Measurements from ENCODE around the gene TTC9. TPM values are rescaled to one million over a fixed set of nuclear protein-coding genes. Genes with fewer than 3 reads are reported as not detected.

Gene TTC9
- total RNA-seq, 2 donors from 2014 or later = 3.2 to 6.7 TPM

DNA sequence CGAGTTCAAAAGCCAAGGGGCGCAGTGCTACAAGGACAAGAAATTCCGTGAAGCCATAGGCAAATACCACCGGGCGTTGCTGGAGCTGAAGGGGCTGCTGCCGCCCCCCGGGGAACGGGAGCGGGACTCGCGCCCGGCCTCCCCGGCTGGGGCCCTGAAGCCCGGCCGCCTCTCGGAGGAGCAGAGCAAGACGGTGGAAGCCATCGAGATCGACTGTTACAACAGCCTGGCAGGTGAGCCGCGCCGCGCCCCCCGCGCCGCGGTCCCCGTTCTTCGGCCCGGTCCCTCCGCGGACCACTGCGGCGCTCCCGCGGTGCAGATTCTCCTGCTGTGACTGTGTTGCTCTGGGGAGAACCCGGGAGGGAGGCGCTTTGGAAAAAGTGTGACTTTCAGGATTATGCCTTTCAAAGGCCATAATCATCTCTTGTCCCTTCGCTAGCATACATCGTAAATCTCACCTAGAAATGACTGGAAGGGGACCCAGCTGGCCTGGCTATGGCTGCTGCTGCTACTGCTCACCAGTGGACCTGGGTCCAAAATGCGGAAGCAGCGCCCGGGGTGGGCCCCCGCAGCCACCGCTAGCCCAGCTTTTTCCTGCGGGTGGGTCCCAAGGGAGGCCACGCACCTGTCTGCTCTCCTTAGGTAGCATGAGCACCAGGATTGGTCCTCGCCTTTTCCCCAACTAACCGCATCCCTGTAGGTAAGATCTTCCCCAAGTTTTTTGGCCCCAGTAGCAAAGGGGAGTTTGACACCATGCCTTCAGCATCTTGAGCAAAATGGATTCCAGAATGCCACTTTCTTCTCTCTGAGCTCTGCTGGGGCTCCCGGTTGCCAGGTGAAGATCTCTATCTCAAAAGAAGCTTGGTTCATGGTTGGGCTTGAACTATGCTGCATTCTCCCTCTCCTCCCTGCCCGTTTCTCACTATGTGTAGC, 853 bp downstream of the TTC9 start:
- Histone ChIP-seq H3K4me1 (replicated peaks) (no peaks in the 10 kb centered on the region), H3K9me3 (no peaks in the 10 kb centered on the region), H3K36me3 (no peaks in the 10 kb centered on the region), H3K27me3 (replicated peaks; ENCODE audit: insufficient read depth) (no peaks in the 10 kb centered on the region), H3K4me3 (peak overlapping the region; percentile 60 to 66), H3K27ac (peak overlapping the region; percentile 42 to 47)
- WGBS = 3% methylated on average over 49 of the region's 51 CpGs
- intact Hi-C loops (cut with DNase I) = loop anchor here (10.0 kb wide), 1 partner anchor 172 kb away; no protein-coding TSS in a partner anchor
- TF ChIP-seq POLR2AphosphoS5 (IDR thresholded peaks at IDR 0.05) (no peak), POLR2A (IDR thresholded peaks at IDR 0.05) (no peak)
- TF ChIP-seq, protein P1, sequence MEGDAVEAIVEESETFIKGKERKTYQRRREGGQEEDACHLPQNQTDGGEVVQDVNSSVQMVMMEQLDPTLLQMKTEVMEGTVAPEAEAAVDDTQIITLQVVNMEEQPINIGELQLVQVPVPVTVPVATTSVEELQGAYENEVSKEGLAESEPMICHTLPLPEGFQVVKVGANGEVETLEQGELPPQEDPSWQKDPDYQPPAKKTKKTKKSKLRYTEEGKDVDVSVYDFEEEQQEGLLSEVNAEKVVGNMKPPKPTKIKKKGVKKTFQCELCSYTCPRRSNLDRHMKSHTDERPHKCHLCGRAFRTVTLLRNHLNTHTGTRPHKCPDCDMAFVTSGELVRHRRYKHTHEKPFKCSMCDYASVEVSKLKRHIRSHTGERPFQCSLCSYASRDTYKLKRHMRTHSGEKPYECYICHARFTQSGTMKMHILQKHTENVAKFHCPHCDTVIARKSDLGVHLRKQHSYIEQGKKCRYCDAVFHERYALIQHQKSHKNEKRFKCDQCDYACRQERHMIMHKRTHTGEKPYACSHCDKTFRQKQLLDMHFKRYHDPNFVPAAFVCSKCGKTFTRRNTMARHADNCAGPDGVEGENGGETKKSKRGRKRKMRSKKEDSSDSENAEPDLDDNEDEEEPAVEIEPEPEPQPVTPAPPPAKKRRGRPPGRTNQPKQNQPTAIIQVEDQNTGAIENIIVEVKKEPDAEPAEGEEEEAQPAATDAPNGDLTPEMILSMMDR (IDR thresholded peaks at IDR 0.05) = no peak
- DNase-seq (ENCODE audit: low spot score) = no peak

DNA sequence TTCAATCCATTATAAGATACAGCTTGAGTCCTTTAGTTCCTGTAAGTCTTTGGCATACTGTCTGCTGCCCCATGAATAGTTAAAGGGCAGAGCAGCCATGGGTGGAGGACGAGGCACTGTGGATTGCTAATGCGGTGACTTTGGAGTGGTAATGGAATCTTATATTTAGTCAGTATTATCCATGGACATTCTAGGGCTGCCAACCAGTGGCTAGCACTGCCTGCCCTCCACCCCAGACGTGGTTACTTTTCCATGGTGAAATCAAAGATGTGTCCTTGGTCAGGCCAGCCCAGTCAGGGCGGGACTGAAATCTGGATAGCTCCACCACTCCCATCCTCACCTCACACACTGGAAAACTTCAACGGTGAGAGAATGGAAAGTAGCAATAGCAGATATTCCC, 2.3 kb downstream of the TTC9 start:
- no peak for DNase-seq (ENCODE audit: low spot score)
- H3K27me3 ChIP-seq (replicated peaks; ENCODE audit: insufficient read depth) = no peaks in the 10 kb centered on the region
- no peaks in the 10 kb centered on the region for H3K4me1 ChIP-seq (replicated peaks)
- no peaks in the 10 kb centered on the region for H3K36me3 ChIP-seq
- no peaks in the 10 kb centered on the region for H3K9me3 ChIP-seq
- no peak overlapping the region for H3K27ac ChIP-seq
- H3K4me3 ChIP-seq = no peak overlapping the region
- intact Hi-C loops (cut with DNase I) = loop anchor here (10.0 kb wide), 1 partner anchor 171 kb away; no protein-coding TSS in a partner anchor
- 75% methylated on average over 5 of the region's 5 CpGs for WGBS
- TF ChIP-seq POLR2AphosphoS5 (IDR thresholded peaks at IDR 0.05) = no peak

DNA sequence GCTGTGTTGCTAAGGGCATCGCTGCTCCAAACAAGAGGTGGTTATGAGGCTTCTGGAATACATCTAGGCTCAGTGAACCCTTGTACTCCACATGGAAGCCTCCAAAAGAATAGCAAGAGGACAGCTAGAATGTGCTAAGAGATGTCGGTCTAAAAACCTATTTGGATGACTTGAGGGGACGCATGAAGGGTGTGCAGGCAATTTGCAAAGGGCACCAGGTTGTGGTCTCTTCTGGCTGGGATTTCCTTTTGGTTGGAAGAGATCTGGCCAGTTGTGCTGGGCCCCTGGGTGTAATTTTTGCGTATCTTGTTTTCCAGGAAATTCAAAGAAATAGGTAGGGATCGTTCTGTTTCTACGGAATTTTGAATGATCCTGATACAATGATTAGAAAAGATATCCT, 4.2 kb downstream of the TTC9 start:
- no peak overlapping the region for H3K27ac ChIP-seq
- 82% methylated on average over 6 of the region's 6 CpGs for WGBS
- DNase-seq (ENCODE audit: low spot score) = no peak
- H3K27me3 ChIP-seq (replicated peaks; ENCODE audit: insufficient read depth) = no peaks in the 10 kb centered on the region
- intact Hi-C loops (cut with DNase I) = loop anchor here (10.0 kb wide), 1 partner anchor 169 kb away; no protein-coding TSS in a partner anchor
- no peak overlapping the region for H3K4me3 ChIP-seq
- TF ChIP-seq POLR2A (IDR thresholded peaks at IDR 0.05) (no peak), POLR2AphosphoS5 (IDR thresholded peaks at IDR 0.05) (no peak)
- TF ChIP-seq, protein P1 (IDR thresholded peaks at IDR 0.05) = no peak
- H3K9me3 ChIP-seq = no peaks in the 10 kb centered on the region
- H3K36me3 ChIP-seq = no peaks in the 10 kb centered on the region
- H3K4me1 ChIP-seq (replicated peaks) = no peaks in the 10 kb centered on the region

DNA sequence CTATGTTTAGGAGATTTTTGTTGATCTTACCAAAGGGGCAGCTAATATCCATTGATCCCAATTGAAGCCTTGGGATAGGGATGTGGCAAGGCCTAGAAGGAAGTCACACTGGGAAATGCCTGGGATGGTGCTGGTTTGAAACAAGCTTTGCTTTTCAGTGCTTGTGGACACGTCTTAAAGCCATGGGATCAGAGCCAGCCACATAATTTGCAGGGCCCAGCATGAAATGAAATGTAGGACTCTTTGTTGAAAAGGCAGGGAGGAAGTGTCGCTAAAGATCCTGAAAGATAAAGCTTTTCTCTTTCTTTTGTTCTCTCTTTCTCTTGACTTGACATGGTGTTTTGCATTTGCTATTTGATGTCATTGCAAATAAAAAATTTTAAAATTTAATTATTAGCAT, 5.0 kb downstream of the TTC9 start:
- no peak for DNase-seq (ENCODE audit: low spot score)
- no peaks in the 10 kb centered on the region for H3K36me3 ChIP-seq
- no peak overlapping the region for H3K27ac ChIP-seq
- TF ChIP-seq POLR2A (IDR thresholded peaks at IDR 0.05) (no peak), POLR2AphosphoS5 (IDR thresholded peaks at IDR 0.05) (no peak)
- TF ChIP-seq, protein P1 (IDR thresholded peaks at IDR 0.05) = no peak
- no peaks in the 10 kb centered on the region for H3K9me3 ChIP-seq
- WGBS = 49% methylated on average over 2 of the region's 2 CpGs
- no peaks in the 10 kb centered on the region for H3K4me1 ChIP-seq (replicated peaks)
- intact Hi-C loops (cut with DNase I) = loop anchor here (10.0 kb wide), 1 partner anchor 168 kb away; no protein-coding TSS in a partner anchor
- no peak overlapping the region for H3K4me3 ChIP-seq
- H3K27me3 ChIP-seq (replicated peaks; ENCODE audit: insufficient read depth) = no peaks in the 10 kb centered on the region

DNA sequence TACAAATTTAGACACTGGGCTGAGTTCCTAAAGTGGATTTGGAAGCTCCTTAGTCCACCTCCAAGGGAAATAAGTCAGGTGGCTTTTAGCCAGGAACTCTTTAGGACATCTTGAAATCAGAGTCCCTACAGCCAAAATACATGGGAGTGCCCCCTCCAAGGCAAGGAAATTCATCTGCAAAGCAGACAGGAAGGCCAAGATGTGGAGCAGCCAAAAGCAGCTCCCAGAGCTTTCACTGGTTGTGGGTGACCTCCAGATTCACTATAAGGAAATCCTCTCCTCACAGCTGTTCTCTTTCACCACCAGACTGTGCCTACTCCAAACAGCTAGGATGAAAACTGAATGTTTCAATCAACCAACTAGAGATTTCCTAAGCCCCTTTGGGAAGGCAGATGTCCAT, 6.6 kb downstream of the TTC9 start:
- no peak for DNase-seq (ENCODE audit: low spot score)
- H3K9me3 ChIP-seq = no peaks in the 10 kb centered on the region
- H3K27me3 ChIP-seq (replicated peaks; ENCODE audit: insufficient read depth) = no peaks in the 10 kb centered on the region
- no peaks in the 10 kb centered on the region for H3K4me1 ChIP-seq (replicated peaks)
- H3K4me3 ChIP-seq = no peak overlapping the region
- TF ChIP-seq POLR2A (IDR thresholded peaks at IDR 0.05) (no peak), POLR2AphosphoS5 (IDR thresholded peaks at IDR 0.05) (no peak)
- TF ChIP-seq, protein P1 (IDR thresholded peaks at IDR 0.05) = no peak
- no peak overlapping the region for H3K27ac ChIP-seq
- H3K36me3 ChIP-seq = no peaks in the 10 kb centered on the region
- intact Hi-C loops (cut with DNase I) = loop anchor here (10.0 kb wide), 1 partner anchor 166 kb away; no protein-coding TSS in a partner anchor

All from prostate gland (tissue), 2 donors.